ENCODE results near the gene PCLO. TPM values are rescaled to one million over a fixed set of nuclear protein-coding genes. Genes with fewer than 3 reads are reported as not detected.
"Not testable (repeated sequence)": the region's sequence is repeated elsewhere in the genome, so short reads cannot be mapped to it uniquely, and the experiment has no call there.

Gene PCLO
- polyA plus RNA-seq, 1 donor: 14.5 TPM

GRCh38 chr7:83040484-83040883 is 122.2 kb downstream of the PCLO start:
- no peak for DNase-seq

GRCh38 chr7:83038787-83039186 is 123.9 kb downstream of the PCLO start:
- no peak for DNase-seq

- DNase-seq: no peak
Measured at GRCh38 chr7:83036721-83037380, 125.8 kb downstream of the PCLO start.

- no peak for DNase-seq
Measured at GRCh38 chr7:83036130-83036529, 126.6 kb downstream of the PCLO start.

GRCh38 chr7:83032195-83032594 is 130.5 kb downstream of the PCLO start:
- DNase-seq: no peak

GRCh38 chr7:83023817-83024665 is 138.6 kb downstream of the PCLO start:
- DNase-seq: not testable (repeated sequence)

GRCh38 chr7:83021032-83021431 is 141.7 kb downstream of the PCLO start:
- DNase-seq: no peak

GRCh38 chr7:83020161-83020560 is 142.5 kb downstream of the PCLO start:
- no peak for DNase-seq

GRCh38 chr7:83015916-83016315 is 146.8 kb downstream of the PCLO start:
- DNase-seq: no peak

GRCh38 chr7:83014546-83014945 is 148.1 kb downstream of the PCLO start:
- DNase-seq: no peak

GRCh38 chr7:83011954-83012353 is 150.7 kb downstream of the PCLO start:
- DNase-seq: no peak

GRCh38 chr7:83005410-83005809 is 157.3 kb downstream of the PCLO start:
- peak; percentile 5 for DNase-seq

GRCh38 chr7:83001362-83002040 is 161.2 kb downstream of the PCLO start:
- DNase-seq: no peak

GRCh38 chr7:82998436-82998835 is 164.2 kb downstream of the PCLO start:
- DNase-seq: no peak

- DNase-seq: no peak
Measured at GRCh38 chr7:82985144-82985802, 177.4 kb downstream of the PCLO start.

GRCh38 chr7:82980130-82980788 is 182.4 kb downstream of the PCLO start:
- DNase-seq: no peak

GRCh38 chr7:82975811-82976468 is 186.7 kb downstream of the PCLO start:
- DNase-seq: no peak

- DNase-seq: no peak
Measured at GRCh38 chr7:82972135-82972534, 190.5 kb downstream of the PCLO start.

- no peak for DNase-seq
Measured at GRCh38 chr7:82965088-82966036, 197.3 kb downstream of the PCLO start.
